ENCODE data around the gene IL36B. TPM values are rescaled to one million over a fixed set of nuclear protein-coding genes. Genes with fewer than 3 reads are reported as not detected.
"Not testable (repeated sequence)": the region's sequence is repeated elsewhere in the genome, so short reads cannot be mapped to it uniquely, and the experiment has no call there.

The IL36B gene
- total RNA-seq = not detected in 2 replicates
- long read RNA-seq = 0 reads

GRCh38 chr2:113052396-113052917 lies at the start of gene IL36B:
Gene IL36B (minus strand): TSS chr2:113052867.
- H3K27ac Mint-ChIP-seq (ENCODE audit: unreplicated experiment) = no peak within 1 kb of the TSS
- peaks cover 20% of the 10 kb centered on the region for H3K9me3 Mint-ChIP-seq
- DNase-seq (ENCODE audit: low read depth, low spot score) = no peak
- TF ChIP-seq CTCF (conservative IDR thresholded peaks at IDR 0.05) = no peak
- H3K36me3 Mint-ChIP-seq (ENCODE audit: low read depth) = peaks cover 2% of the 10 kb centered on the region
- H3K4me3 Mint-ChIP-seq = no peak within 1 kb of the TSS
- H3K27me3 Mint-ChIP-seq (ENCODE audit: low read depth) = peaks cover 20% of the 10 kb centered on the region
- no peaks in the 10 kb centered on the region for H3K4me1 Mint-ChIP-seq

- H3K27ac Mint-ChIP-seq (ENCODE audit: unreplicated experiment) = no peak overlapping the region
Observed at GRCh38 chr2:113102133-113102532, 49.5 kb upstream of the IL36B start.

GRCh38 chr2:113098532-113098931 lies 45.9 kb upstream of the IL36B start:
- no peak overlapping the region for H3K4me3 Mint-ChIP-seq
- no peaks in the 10 kb centered on the region for H3K36me3 Mint-ChIP-seq (ENCODE audit: low read depth)
- no peak for TF ChIP-seq CTCF (conservative IDR thresholded peaks at IDR 0.05)
- no peaks in the 10 kb centered on the region for H3K4me1 Mint-ChIP-seq
- H3K9me3 Mint-ChIP-seq = peaks cover 12% of the 10 kb centered on the region
- DNase-seq (ENCODE audit: low read depth, low spot score) = no peak
- H3K27ac Mint-ChIP-seq (ENCODE audit: unreplicated experiment) = no peak overlapping the region
- H3K27me3 Mint-ChIP-seq (ENCODE audit: low read depth) = peaks cover 4% of the 10 kb centered on the region

More at GRCh38 chr2:113102133-113102532, 49.5 kb upstream of the IL36B start:
- TF ChIP-seq CTCF (conservative IDR thresholded peaks at IDR 0.05) = no peak
- Mint-ChIP-seq H3K27me3 (ENCODE audit: low read depth) (peaks cover 11% of the 10 kb centered on the region), H3K4me1 (no peaks in the 10 kb centered on the region), H3K9me3 (peaks cover 10% of the 10 kb centered on the region), H3K36me3 (ENCODE audit: low read depth) (no peaks in the 10 kb centered on the region), H3K4me3 (no peak overlapping the region)
- DNase-seq (ENCODE audit: low read depth, low spot score) = no peak

GRCh38 chr2:113098041-113098440 lies 45.4 kb upstream of the IL36B start:
- no peak for TF ChIP-seq CTCF (conservative IDR thresholded peaks at IDR 0.05)
- H3K9me3 Mint-ChIP-seq = peaks cover 12% of the 10 kb centered on the region
- no peak overlapping the region for H3K4me3 Mint-ChIP-seq
- no peaks in the 10 kb centered on the region for H3K4me1 Mint-ChIP-seq
- no peak for DNase-seq (ENCODE audit: low read depth, low spot score)
- H3K27me3 Mint-ChIP-seq (ENCODE audit: low read depth) = peaks cover 8% of the 10 kb centered on the region
- H3K27ac Mint-ChIP-seq (ENCODE audit: unreplicated experiment) = no peak overlapping the region
- no peaks in the 10 kb centered on the region for H3K36me3 Mint-ChIP-seq (ENCODE audit: low read depth)

- not testable (repeated sequence) for H3K36me3 Mint-ChIP-seq (ENCODE audit: low read depth); DNase-seq (ENCODE audit: low read depth, low spot score)
Observed at GRCh38 chr2:113096842-113097618, 44.4 kb upstream of the IL36B start.

GRCh38 chr2:113096306-113096705 lies 43.6 kb upstream of the IL36B start:
- H3K27me3 Mint-ChIP-seq (ENCODE audit: low read depth); H3K9me3 Mint-ChIP-seq; H3K4me1 Mint-ChIP-seq; H3K36me3 Mint-ChIP-seq (ENCODE audit: low read depth); DNase-seq (ENCODE audit: low read depth, low spot score); H3K27ac Mint-ChIP-seq (ENCODE audit: unreplicated experiment); H3K4me3 Mint-ChIP-seq: not testable (repeated sequence)

More at GRCh38 chr2:113096842-113097618, 44.4 kb upstream of the IL36B start:
- H3K4me1 Mint-ChIP-seq; H3K4me3 Mint-ChIP-seq; H3K27me3 Mint-ChIP-seq (ENCODE audit: low read depth); H3K9me3 Mint-ChIP-seq; H3K27ac Mint-ChIP-seq (ENCODE audit: unreplicated experiment): not testable (repeated sequence)

Data from neural crest cell (in vitro differentiated cells).